GM18951 (cell line): ENCODE measurements around the gene CLPTM1L.
"Not testable (repeated sequence)": the region's sequence is repeated elsewhere in the genome, so short reads cannot be mapped to it uniquely, and the experiment has no call there.

Experiments used
- POLR2A ChIP-seq: IDR thresholded peaks from 4 replicates; pipeline ENCODE4 v1.6.1; 2011; ENCODE audit warnings: mild to moderate bottlenecking; ENCODE audit not compliant: insufficient read length, insufficient read depth; ENCODE audit errors: extremely low read depth
- in situ Hi-C: fragments of 300-500 bp; cut with MboI; formaldehyde crosslinking; loops from one replicate; pipeline ENCODE4 v1.12.0; 2022; ENCODE audit warnings: low sequenced_read_pairs, mixed read lengths, inconsistent platforms; ENCODE audit not compliant: unreplicated experiment

CLPTM1L gene

GRCh38 chr5:1336749-1337488, 8.0 kb downstream of the CLPTM1L start:
- in situ Hi-C loops = no loop called here

GRCh38 chr5:1336106-1336561, 8.8 kb downstream of the CLPTM1L start:
- in situ Hi-C loops = no loop called here

More at GRCh38 chr5:1336749-1337488, 8.0 kb downstream of the CLPTM1L start:
- no peak for TF ChIP-seq POLR2A

GRCh38 chr5:1335540-1336095, 9.3 kb downstream of the CLPTM1L start:
- no peak for TF ChIP-seq POLR2A
- in situ Hi-C loops = no loop called here

More at GRCh38 chr5:1336106-1336561, 8.8 kb downstream of the CLPTM1L start:
- TF ChIP-seq POLR2A = no peak

- in situ Hi-C loops = no loop called here
- no peak for TF ChIP-seq POLR2A
These were observed 9.9 kb downstream of the CLPTM1L start for GRCh38 chr5:1334831-1335539.

- in situ Hi-C loops = no loop called here
- no peak for TF ChIP-seq POLR2A
These were observed 10.9 kb downstream of the CLPTM1L start for GRCh38 chr5:1333986-1334385.

- in situ Hi-C loops = not testable (repeated sequence)
These were observed 11.6 kb downstream of the CLPTM1L start for GRCh38 chr5:1333286-1333685.

- no peak for TF ChIP-seq POLR2A
- in situ Hi-C loops = no loop called here
These were observed 12.4 kb downstream of the CLPTM1L start for GRCh38 chr5:1332461-1333001.

GRCh38 chr5:1331861-1332405, 13.0 kb downstream of the CLPTM1L start:
- TF ChIP-seq POLR2A = no peak
- in situ Hi-C loops = no loop called here

- in situ Hi-C loops = no loop called here
- no peak for TF ChIP-seq POLR2A
These were observed 13.8 kb downstream of the CLPTM1L start for GRCh38 chr5:1330847-1331831.

- in situ Hi-C loops = no loop called here
- TF ChIP-seq POLR2A = no peak
These were observed 14.6 kb downstream of the CLPTM1L start for GRCh38 chr5:1330146-1330846.

GRCh38 chr5:1329111-1329579, 15.8 kb downstream of the CLPTM1L start:
- in situ Hi-C loops = no loop called here
- TF ChIP-seq POLR2A = no peak

GRCh38 chr5:1328237-1329110, 16.4 kb downstream of the CLPTM1L start:
- in situ Hi-C loops = not testable (repeated sequence)

- in situ Hi-C loops = not testable (repeated sequence)
These were observed 17.8 kb downstream of the CLPTM1L start for GRCh38 chr5:1326901-1327756.

- in situ Hi-C loops = not testable (repeated sequence)
These were observed 18.4 kb downstream of the CLPTM1L start for GRCh38 chr5:1326532-1326875.
